Activated CD4-positive, alpha-beta T cell treated with anti-CD3 and anti-CD28 coated beads, Interleukin-2, amount 10 ng/mL, durations not matched to agents 7 days and 5 days (primary cell): ENCODE data around the gene TMED5. TPM values are rescaled to one million over a fixed set of nuclear protein-coding genes. Genes with fewer than 3 reads are reported as not detected.
"Not testable (repeated sequence)": the region's sequence is repeated elsewhere in the genome, so short reads cannot be mapped to it uniquely, and the experiment has no call there.

Experiments
- CTCF ChIA-PET: fragments of 350-600 bp; sonication (Branson Sonifier 250); formaldehyde crosslinking; loops from one replicate; lab custom pipeline; 2021; ENCODE audit warnings: antibody characterized with exemption; lab: Charles Lee
- POLR2A ChIA-PET: fragments of 350-600 bp; sonication (Branson Sonifier 250); formaldehyde crosslinking; loops from one replicate; lab custom pipeline; 2021; ENCODE audit warnings: antibody characterized with exemption; lab: Charles Lee
- DNase-seq: peaks from one replicate; pipeline ENCODE4 v3.0.0-alpha.2; 2020
- H3K27ac Mint-ChIP-seq: one replicate; pipeline ENCODE4 v1.8.0; 2021; ENCODE audit warnings: mild to moderate bottlenecking, moderate library complexity, mixed read lengths
- H3K27me3 Mint-ChIP-seq: one replicate; pipeline ENCODE4 v1.8.0; 2021; ENCODE audit warnings: mixed read lengths
- H3K36me3 Mint-ChIP-seq: one replicate; pipeline ENCODE4 v1.8.0; 2021; ENCODE audit warnings: low read depth, mixed read lengths
- H3K4me1 Mint-ChIP-seq: one replicate; pipeline ENCODE4 v1.8.0; 2021; ENCODE audit warnings: mixed read lengths
- H3K4me3 Mint-ChIP-seq: one replicate; pipeline ENCODE4 v1.8.0; 2021; ENCODE audit warnings: mild to moderate bottlenecking, moderate library complexity, mixed read lengths
- H3K9me3 Mint-ChIP-seq: one replicate; pipeline ENCODE4 v1.8.0; 2021; ENCODE audit warnings: mixed read lengths
- total RNA-seq, 2 experiments: library from RNA; stranded (reverse); gene quantifications; one replicate each; pipeline ENCODE4 v1.2.3, GENCODE V29; 2021

TMED5 gene
- 10 to 100 TPM; 42.6 to 44.7 TPM for total RNA-seq

DNA sequence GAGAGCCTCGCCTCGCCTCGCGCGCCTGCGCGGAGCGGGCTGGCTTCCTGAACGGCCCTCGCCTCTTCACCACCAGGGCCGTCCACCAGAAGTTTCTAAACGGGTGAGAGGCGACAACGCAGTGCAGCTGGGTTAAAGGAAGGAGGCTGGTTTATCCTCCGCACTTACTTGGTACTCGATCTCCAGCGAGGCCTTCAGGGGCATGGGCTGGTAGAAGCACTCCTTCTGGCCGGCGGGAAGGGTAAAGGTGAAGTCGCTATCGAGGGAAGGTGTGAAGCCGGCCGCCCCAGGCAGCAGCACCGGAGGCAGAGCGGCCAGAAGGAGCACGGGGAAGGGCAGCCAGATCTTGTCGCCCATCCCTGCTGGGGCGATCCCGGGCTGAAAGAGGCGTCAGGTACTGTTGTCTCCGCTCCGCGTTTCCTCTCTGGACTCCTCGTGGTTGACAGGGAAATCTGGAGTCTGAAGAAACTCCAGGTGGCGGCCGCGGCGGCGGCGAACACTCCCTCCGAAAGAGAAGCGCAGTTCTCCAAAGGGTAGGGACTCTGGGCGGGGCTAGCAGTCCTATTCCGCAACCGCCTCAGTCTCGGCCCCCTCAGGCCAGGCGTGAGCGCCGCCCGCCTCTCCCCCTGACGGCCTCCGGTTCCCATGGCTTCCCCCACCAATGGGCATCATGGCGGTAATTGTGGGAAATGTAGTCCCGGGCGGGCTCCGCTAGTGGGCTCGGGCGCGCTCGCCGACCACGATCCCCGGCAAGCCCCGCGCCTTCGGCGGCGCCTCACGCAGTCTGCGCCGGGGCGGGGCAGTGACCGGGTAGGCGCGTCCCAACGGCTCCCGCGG is at the start of gene TMED5:
Gene TMED5, minus strand, starts transcription at position 528 of the 837 bp plus-strand sequence. Its CDS starts 171 bp downstream, at position 357.
- Mint-ChIP-seq H3K4me1 (peaks cover 55% of the 10 kb centered on the region), H3K9me3 (no peaks in the 10 kb centered on the region)
- CTCF ChIA-PET: interaction anchor here (2.0 kb wide), 1 partner anchor 137 kb away, joined by 6 read pairs; no protein-coding TSS in a partner anchor

GRCh38 chr1:93223023-93223675 is 42.9 kb upstream of the TMED5 start:
- no peak for DNase-seq
- POLR2A ChIA-PET: no interaction called here
- Mint-ChIP-seq H3K27ac (no peak overlapping the region), H3K4me3 (no peak overlapping the region), H3K9me3 (peaks cover 6% of the 10 kb centered on the region), H3K4me1 (peaks cover 24% of the 10 kb centered on the region), H3K27me3 (no peaks in the 10 kb centered on the region), H3K36me3 (peaks cover 59% of the 10 kb centered on the region)
- CTCF ChIA-PET: interaction anchor here (1.0 kb wide), 1 partner anchor 81 kb away, joined by 3 read pairs; no protein-coding TSS in a partner anchor

More for the DNA sequence above, at the start of gene TMED5:
- H3K4me3 Mint-ChIP-seq: peak within 1 kb of the TSS; percentile 84
- peak; percentile 98 for DNase-seq
- H3K27me3 Mint-ChIP-seq: no peaks in the 10 kb centered on the region
- POLR2A ChIA-PET: no interaction called here
- H3K27ac Mint-ChIP-seq: peak within 1 kb of the TSS; percentile 97
- peaks cover 32% of the 10 kb centered on the region for H3K36me3 Mint-ChIP-seq

GRCh38 chr1:93221913-93222312 is 41.7 kb upstream of the TMED5 start:
- DNase-seq: no peak
- H3K27me3 Mint-ChIP-seq: no peaks in the 10 kb centered on the region
- peaks cover 68% of the 10 kb centered on the region for H3K36me3 Mint-ChIP-seq
- POLR2A ChIA-PET: interaction anchor here (0.5 kb wide), 1 partner anchor 112 kb away, joined by 5 read pairs; no protein-coding TSS in a partner anchor
- H3K9me3 Mint-ChIP-seq: peaks cover 6% of the 10 kb centered on the region
- peaks cover 30% of the 10 kb centered on the region for H3K4me1 Mint-ChIP-seq
- CTCF ChIA-PET: interaction anchor here (0.6 to 1.4 kb wide), 4 partner anchors 20 to 1985 kb away, joined by 3 to 4 read pairs (median 3); no protein-coding TSS in a partner anchor
- no peak overlapping the region for H3K27ac Mint-ChIP-seq
- no peak overlapping the region for H3K4me3 Mint-ChIP-seq

DNA sequence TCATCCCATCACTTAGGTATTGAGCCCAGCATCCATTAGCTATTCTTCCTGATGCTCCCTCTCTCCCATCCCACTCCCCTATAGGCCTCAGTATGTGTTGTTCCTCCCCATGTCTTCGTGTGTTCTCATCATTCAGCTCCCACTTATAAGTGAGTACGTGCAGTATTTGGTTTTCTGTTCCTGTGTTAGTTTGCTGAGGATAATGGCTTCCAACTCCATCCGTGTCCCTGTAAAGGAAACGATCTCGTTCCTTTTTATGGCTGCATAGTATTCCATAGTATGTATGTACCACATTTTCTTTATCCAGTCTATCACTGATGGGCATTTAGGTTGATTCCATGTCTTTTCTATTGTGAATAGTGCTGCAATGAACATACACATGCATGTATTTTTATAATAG is 40.5 kb upstream of the TMED5 start:
- peaks cover 66% of the 10 kb centered on the region for H3K36me3 Mint-ChIP-seq
- H3K27ac Mint-ChIP-seq, DNase-seq, POLR2A ChIA-PET, H3K27me3 Mint-ChIP-seq, H3K4me3 Mint-ChIP-seq, CTCF ChIA-PET, H3K9me3 Mint-ChIP-seq: not testable (repeated sequence)
- H3K4me1 Mint-ChIP-seq: peaks cover 30% of the 10 kb centered on the region

- Mint-ChIP-seq H3K4me3 (peak overlapping the region; percentile 57), H3K9me3 (peaks cover 6% of the 10 kb centered on the region), H3K36me3 (peaks cover 65% of the 10 kb centered on the region), H3K27me3 (no peaks in the 10 kb centered on the region), H3K27ac (peak overlapping the region; percentile 83), H3K4me1 (peaks cover 30% of the 10 kb centered on the region)
- ChIA-PET POLR2A (no interaction called here), CTCF (interaction anchor here (0.8 kb wide), 1 partner anchor 16 kb away, joined by 3 read pairs; no protein-coding TSS in a partner anchor)
- DNase-seq: peak; percentile 50
These were observed 39.2 kb upstream of the TMED5 start for GRCh38 chr1:93219443-93219842.

DNA sequence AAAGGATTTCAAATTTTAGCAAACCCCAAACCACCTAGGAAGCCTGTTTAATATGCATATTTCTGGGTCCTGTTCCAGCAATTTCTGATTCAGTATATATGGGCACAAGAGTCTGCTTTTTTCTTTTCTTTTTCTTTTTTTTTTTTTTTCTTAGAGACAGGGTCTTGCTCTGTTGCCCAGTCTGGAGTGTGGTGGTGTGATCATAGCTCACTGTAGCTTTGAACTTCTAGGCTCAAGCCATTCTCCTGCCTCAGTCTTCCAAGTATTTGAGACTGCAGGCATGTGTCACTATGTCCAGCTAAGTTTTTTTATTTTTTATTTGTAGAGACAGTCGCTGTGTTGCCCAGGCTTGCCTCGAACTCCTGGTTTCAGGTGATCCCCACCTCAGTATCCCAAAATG is 35.1 kb upstream of the TMED5 start:
- peaks cover under 1% of the 10 kb centered on the region for H3K9me3 Mint-ChIP-seq
- H3K36me3 Mint-ChIP-seq: peaks cover 52% of the 10 kb centered on the region
- ChIA-PET CTCF (no interaction called here), POLR2A (no interaction called here)
- H3K4me3 Mint-ChIP-seq: no peak overlapping the region
- H3K27ac Mint-ChIP-seq: no peak overlapping the region
- peaks cover 24% of the 10 kb centered on the region for H3K4me1 Mint-ChIP-seq
- DNase-seq: no peak
- no peaks in the 10 kb centered on the region for H3K27me3 Mint-ChIP-seq

DNA sequence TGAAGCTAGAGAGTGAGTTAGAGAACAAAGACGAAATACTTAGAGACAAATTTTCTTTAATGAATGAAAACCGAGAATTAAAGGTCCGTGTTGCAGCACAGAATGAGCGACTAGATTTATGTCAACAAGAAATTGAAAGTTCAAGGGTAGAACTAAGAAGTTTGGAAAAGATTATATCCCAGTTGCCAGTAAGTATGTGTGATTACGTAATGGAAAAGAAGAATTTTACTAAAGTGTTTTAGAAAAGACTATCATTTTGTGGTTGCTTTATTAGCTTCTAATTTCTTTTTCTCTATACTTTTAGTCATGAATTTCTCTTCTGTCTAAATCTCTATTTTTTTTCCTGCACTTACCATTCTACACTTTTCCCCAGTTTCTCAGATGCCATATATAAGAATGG is 27.0 kb upstream of the TMED5 start:
- ChIA-PET CTCF (no interaction called here), POLR2A (no interaction called here)
- H3K27me3 Mint-ChIP-seq: no peaks in the 10 kb centered on the region
- no peak for DNase-seq
- H3K4me1 Mint-ChIP-seq: no peaks in the 10 kb centered on the region
- no peak overlapping the region for H3K27ac Mint-ChIP-seq
- no peak overlapping the region for H3K4me3 Mint-ChIP-seq
- H3K36me3 Mint-ChIP-seq: peaks cover 24% of the 10 kb centered on the region
- H3K9me3 Mint-ChIP-seq: no peaks in the 10 kb centered on the region

GRCh38 chr1:93206567-93206954 is 26.3 kb upstream of the TMED5 start:
- H3K4me3 Mint-ChIP-seq: no peak overlapping the region
- H3K36me3 Mint-ChIP-seq: peaks cover 24% of the 10 kb centered on the region
- no peaks in the 10 kb centered on the region for H3K9me3 Mint-ChIP-seq
- no peak for DNase-seq
- CTCF ChIA-PET: no interaction called here
- no peaks in the 10 kb centered on the region for H3K4me1 Mint-ChIP-seq
- POLR2A ChIA-PET: no interaction called here
- no peak overlapping the region for H3K27ac Mint-ChIP-seq
- no peaks in the 10 kb centered on the region for H3K27me3 Mint-ChIP-seq

- H3K4me3 Mint-ChIP-seq: no peak overlapping the region
- no peaks in the 10 kb centered on the region for H3K9me3 Mint-ChIP-seq
- no peaks in the 10 kb centered on the region for H3K4me1 Mint-ChIP-seq
- no peak for DNase-seq
- no peak overlapping the region for H3K27ac Mint-ChIP-seq
- H3K36me3 Mint-ChIP-seq: peaks cover 24% of the 10 kb centered on the region
- H3K27me3 Mint-ChIP-seq: no peaks in the 10 kb centered on the region
- ChIA-PET CTCF (no interaction called here), POLR2A (no interaction called here)
These were observed 25.8 kb upstream of the TMED5 start for GRCh38 chr1:93205892-93206566.

- H3K27me3 Mint-ChIP-seq: no peaks in the 10 kb centered on the region
- no peaks in the 10 kb centered on the region for H3K9me3 Mint-ChIP-seq
- no peak for DNase-seq
- H3K4me3 Mint-ChIP-seq: no peak overlapping the region
- H3K36me3 Mint-ChIP-seq: peaks cover 24% of the 10 kb centered on the region
- ChIA-PET POLR2A (no interaction called here), CTCF (no interaction called here)
- H3K27ac Mint-ChIP-seq: no peak overlapping the region
- H3K4me1 Mint-ChIP-seq: peaks cover 4% of the 10 kb centered on the region
These were observed 20.5 kb upstream of the TMED5 start for GRCh38 chr1:93200714-93201113.

GRCh38 chr1:93200086-93200620 is 19.9 kb upstream of the TMED5 start:
- H3K4me3 Mint-ChIP-seq: no peak overlapping the region
- ChIA-PET POLR2A (no interaction called here), CTCF (interaction anchor here (1.2 kb wide), 1 partner anchor 11 kb away, joined by 3 read pairs; no protein-coding TSS in a partner anchor)
- peaks cover 29% of the 10 kb centered on the region for H3K36me3 Mint-ChIP-seq
- no peak for DNase-seq
- no peaks in the 10 kb centered on the region for H3K27me3 Mint-ChIP-seq
- H3K9me3 Mint-ChIP-seq: no peaks in the 10 kb centered on the region
- H3K27ac Mint-ChIP-seq: no peak overlapping the region
- H3K4me1 Mint-ChIP-seq: peaks cover 4% of the 10 kb centered on the region

GRCh38 chr1:93199150-93199549 is 18.9 kb upstream of the TMED5 start:
- POLR2A ChIA-PET: no interaction called here
- CTCF ChIA-PET: interaction anchor here (0.7 to 1.2 kb wide), 2 partner anchors 12 to 19 kb away, joined by 3 read pairs; no protein-coding TSS in a partner anchor
- H3K9me3 Mint-ChIP-seq: no peaks in the 10 kb centered on the region
- H3K36me3 Mint-ChIP-seq: peaks cover 36% of the 10 kb centered on the region
- no peak overlapping the region for H3K27ac Mint-ChIP-seq
- H3K27me3 Mint-ChIP-seq: no peaks in the 10 kb centered on the region
- no peak overlapping the region for H3K4me3 Mint-ChIP-seq
- DNase-seq: no peak
- H3K4me1 Mint-ChIP-seq: peaks cover 4% of the 10 kb centered on the region
